HG02759 (cell line): Measurements from ENCODE around the gene CMIP.
"Not testable (repeated sequence)": the region's sequence is repeated elsewhere in the genome, so short reads cannot be mapped to it uniquely, and the experiment has no call there.

Experiments
- ATAC-seq: cut with Tn5 transposase; IDR thresholded peaks from one replicate; pipeline ENCODE4 v1.9.1; 2021; ENCODE audit warnings: mild to moderate bottlenecking, moderate library complexity; ENCODE audit not compliant: unreplicated experiment

Gene CMIP

GRCh38 chr16:81421126-81421525 is 23.5 kb upstream of the CMIP start:
- ATAC-seq = no peak

GRCh38 chr16:81421536-81421935 is 23.1 kb upstream of the CMIP start:
- no peak for ATAC-seq

- not testable (repeated sequence) for ATAC-seq
Measured at GRCh38 chr16:81422153-81422552, 22.5 kb upstream of the CMIP start.

- peak; percentile 67 for ATAC-seq
Measured at GRCh38 chr16:81424771-81425170, 19.8 kb upstream of the CMIP start.

GRCh38 chr16:81427219-81427618 is 17.4 kb upstream of the CMIP start:
- ATAC-seq = no peak

- ATAC-seq = no peak
Measured at GRCh38 chr16:81429045-81429521, 15.5 kb upstream of the CMIP start.

DNA sequence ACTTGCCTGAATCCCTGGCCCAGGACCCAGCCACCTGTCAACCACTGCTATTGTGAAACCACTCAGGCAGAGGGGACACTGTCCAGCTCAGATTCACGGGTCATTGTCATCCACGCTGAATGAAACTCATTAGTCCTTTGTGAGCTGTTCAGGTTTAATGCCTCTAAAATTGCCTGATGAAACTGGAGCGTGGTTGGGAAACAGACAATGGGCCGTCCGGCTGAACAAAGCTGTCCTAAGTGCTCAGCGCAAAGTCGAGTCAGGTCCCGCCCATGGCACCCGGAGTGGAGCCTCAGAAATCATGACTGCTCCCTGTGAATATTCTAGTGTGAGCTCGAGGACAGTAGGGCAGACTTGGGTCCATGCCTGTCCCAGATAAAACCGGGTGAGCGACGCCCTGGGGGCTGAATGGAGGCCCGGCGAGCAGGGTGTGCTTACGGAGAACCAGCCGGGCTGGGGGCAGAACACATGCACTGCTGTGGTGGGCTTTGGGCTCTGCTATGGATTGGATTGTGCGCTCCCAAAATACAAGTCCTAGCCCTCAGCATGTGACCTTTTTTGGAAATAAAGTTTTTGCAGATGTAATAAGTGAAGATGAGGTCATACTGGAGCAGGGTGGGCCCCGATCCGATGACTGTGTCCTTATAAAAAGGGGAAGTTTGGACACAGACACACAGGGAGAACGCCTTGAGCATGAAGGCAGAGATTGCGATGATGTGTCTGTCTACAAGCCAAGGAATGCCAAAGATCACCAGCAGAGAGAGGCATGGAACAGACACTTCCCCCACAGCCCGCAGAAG is 12.9 kb upstream of the CMIP start:
- no peak for ATAC-seq

- no peak for ATAC-seq
Measured at GRCh38 chr16:81432937-81433557, 11.6 kb upstream of the CMIP start.

GRCh38 chr16:81435103-81435502 is 9.5 kb upstream of the CMIP start:
- no peak for ATAC-seq

DNA sequence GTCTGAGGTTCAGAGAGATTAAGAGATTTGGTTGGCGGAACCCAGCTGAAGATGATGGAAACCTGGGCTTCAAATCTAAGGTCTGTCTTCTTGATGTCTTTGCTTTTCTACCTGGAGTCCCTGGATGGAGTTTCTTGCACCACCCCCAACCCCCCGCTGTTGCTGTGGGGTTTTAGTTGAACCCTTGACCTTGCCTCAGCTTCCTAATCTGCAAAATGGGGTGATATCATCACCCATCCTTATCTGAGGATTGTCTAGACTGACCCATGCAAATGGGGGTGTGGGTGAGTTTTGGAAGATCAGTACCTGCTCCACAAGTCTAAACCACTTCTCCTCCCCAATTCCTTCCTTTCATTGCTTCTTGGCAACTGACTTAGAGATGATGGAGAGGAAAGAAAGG is 9.0 kb upstream of the CMIP start:
- ATAC-seq = no peak

GRCh38 chr16:81436386-81436785 is 8.2 kb upstream of the CMIP start:
- ATAC-seq = no peak

GRCh38 chr16:81437865-81438264 is 6.7 kb upstream of the CMIP start:
- no peak for ATAC-seq

GRCh38 chr16:81440888-81441761 is 3.5 kb upstream of the CMIP start:
- no peak for ATAC-seq

GRCh38 chr16:81442220-81442915 is 2.2 kb upstream of the CMIP start:
- no peak for ATAC-seq

GRCh38 chr16:81442916-81443687 is 1.5 kb upstream of the CMIP start:
- no peak for ATAC-seq

DNA sequence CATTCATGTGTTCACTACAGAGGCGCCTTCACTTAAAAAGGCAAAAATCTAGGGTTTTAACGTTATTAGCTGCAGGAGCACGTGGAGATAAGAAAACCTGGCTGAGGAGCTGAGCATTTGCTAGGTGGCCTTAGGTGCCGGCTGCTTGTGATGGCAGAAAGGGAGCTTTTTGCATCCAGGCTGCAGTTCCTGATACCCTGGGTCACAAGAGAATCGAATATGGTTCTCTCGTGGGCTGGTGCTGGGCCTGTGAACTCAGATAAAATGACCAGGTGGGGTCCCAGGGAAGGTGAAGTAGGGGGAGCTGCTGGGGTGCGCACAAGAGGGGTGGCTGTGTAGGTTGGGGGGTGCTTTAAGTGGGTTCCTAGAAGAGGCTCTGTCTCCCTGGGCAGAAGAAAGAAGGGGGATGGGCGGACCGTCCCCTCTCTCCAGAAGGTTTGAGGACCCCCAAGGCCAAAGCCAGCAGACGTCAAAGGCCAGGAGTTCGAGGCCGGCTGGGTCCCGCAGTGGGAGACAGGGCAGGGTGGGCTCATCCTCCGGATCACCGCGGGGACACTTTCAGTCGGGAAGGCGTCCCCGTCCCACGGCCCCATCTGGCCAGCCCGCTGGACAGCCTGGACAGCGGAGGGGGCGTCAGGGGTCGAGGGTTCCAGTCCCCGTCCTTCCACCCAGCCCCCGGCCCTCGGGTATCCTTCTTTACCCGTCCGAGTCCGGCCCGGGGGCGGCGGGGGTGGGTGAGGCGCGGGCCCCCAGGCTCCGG is 740 bp upstream of the CMIP start:
- ATAC-seq = no peak

- ATAC-seq = peak; percentile 33
Measured at GRCh38 chr16:81445143-81445961, 744 bp downstream of the CMIP start.
